ENCODE results near the gene GNAQ. TPM values are rescaled to one million over a fixed set of nuclear protein-coding genes. Genes with fewer than 3 reads are reported as not detected.

Gene GNAQ
- total RNA-seq: 10 to 100 TPM; 33.5 to 72.2 (median 54.0) TPM
- 10 to 100 TPM; 22.0 to 48.5 TPM for polyA plus RNA-seq
- long read RNA-seq, donor 1, full-length matches to known transcripts: 2 of 21 reads
- long read RNA-seq, donor 1, partial matches to known transcripts: 5 of 21 reads
- long read RNA-seq, donor 1, other reads (novel, unspliced or antisense): 14 of 21 reads
- long read RNA-seq, donor 2, full-length matches to known transcripts: 10 of 10 reads
- long read RNA-seq, donor 2, partial matches to known transcripts: 0 of 10 reads
- long read RNA-seq, donor 2, other reads (novel, unspliced or antisense): 0 of 10 reads
- long read RNA-seq, donor 3, full-length matches to known transcripts: 56 of 79 reads
- long read RNA-seq, donor 3, partial matches to known transcripts: 2 of 79 reads
- long read RNA-seq, donor 3, other reads (novel, unspliced or antisense): 21 of 79 reads

- Histone ChIP-seq H3K4me1 (ENCODE audit: insufficient read depth) (peaks cover 2% of the 10 kb centered on the region), H3K9me3 (no peaks in the 10 kb centered on the region), H3K4me3 (peak within 1 kb of the TSS; percentile 75), H3K27me3 (no peaks in the 10 kb centered on the region), H3K27ac (peak within 1 kb of the TSS; percentile 96), H3K36me3 (no peaks in the 10 kb centered on the region)
- WGBS, 3 donors: 0 to 1% methylated on average over 43 to 74 of the region's 79 CpGs; no CpG with 5 or more reads in 1 of the 3 donors
- TF ChIP-seq POLR2A (IDR thresholded peaks at IDR 0.05) (no peak), EP300 (IDR thresholded peaks at IDR 0.05) (no peak)
- TF ChIP-seq, protein P1, sequence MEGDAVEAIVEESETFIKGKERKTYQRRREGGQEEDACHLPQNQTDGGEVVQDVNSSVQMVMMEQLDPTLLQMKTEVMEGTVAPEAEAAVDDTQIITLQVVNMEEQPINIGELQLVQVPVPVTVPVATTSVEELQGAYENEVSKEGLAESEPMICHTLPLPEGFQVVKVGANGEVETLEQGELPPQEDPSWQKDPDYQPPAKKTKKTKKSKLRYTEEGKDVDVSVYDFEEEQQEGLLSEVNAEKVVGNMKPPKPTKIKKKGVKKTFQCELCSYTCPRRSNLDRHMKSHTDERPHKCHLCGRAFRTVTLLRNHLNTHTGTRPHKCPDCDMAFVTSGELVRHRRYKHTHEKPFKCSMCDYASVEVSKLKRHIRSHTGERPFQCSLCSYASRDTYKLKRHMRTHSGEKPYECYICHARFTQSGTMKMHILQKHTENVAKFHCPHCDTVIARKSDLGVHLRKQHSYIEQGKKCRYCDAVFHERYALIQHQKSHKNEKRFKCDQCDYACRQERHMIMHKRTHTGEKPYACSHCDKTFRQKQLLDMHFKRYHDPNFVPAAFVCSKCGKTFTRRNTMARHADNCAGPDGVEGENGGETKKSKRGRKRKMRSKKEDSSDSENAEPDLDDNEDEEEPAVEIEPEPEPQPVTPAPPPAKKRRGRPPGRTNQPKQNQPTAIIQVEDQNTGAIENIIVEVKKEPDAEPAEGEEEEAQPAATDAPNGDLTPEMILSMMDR (IDR thresholded peaks at IDR 0.05): no peak
- DNase-seq: peak in 1 of 5 donors; percentile 63
- intact Hi-C loops (cut with DNase I): loop anchor here in 3 of 4 donors (10.0 kb wide), 6 partner anchors 57 to 857 kb away; partner anchors contain the start of gene VPS13A (in 1 of the 3)
These were observed at the start of gene GNAQ for GRCh38 chr9:78031444-78031892. Gene GNAQ, minus strand, starts transcription at chr9:78031811. Its CDS starts 576 bp downstream, at chr9:78031235.

- intact Hi-C loops (cut with DNase I): no loop called here
- WGBS, 3 donors: 51 to 62% (median 57%) methylated on average over 4 of the region's 4 CpGs
- Histone ChIP-seq H3K4me3 (no peak overlapping the region), H3K27ac (no peak overlapping the region), H3K4me1 (ENCODE audit: insufficient read depth) (no peaks in the 10 kb centered on the region), H3K27me3 (no peaks in the 10 kb centered on the region), H3K36me3 (no peaks in the 10 kb centered on the region), H3K9me3 (no peaks in the 10 kb centered on the region)
- no peak for DNase-seq
- TF ChIP-seq POLR2A (IDR thresholded peaks at IDR 0.05) (no peak), EP300 (IDR thresholded peaks at IDR 0.05) (no peak)
- TF ChIP-seq, protein P1 (IDR thresholded peaks at IDR 0.05): no peak
These were observed 43.0 kb upstream of the GNAQ start for GRCh38 chr9:78074385-78075291.

GRCh38 chr9:78073722-78074121, 42.1 kb upstream of the GNAQ start:
- no peaks in the 10 kb centered on the region for H3K4me1 ChIP-seq (ENCODE audit: insufficient read depth)
- intact Hi-C loops (cut with DNase I): no loop called here
- H3K9me3 ChIP-seq: no peaks in the 10 kb centered on the region
- 43 to 54% (median 50%) methylated on average over 8 of the region's 8 CpGs for WGBS, 3 donors
- H3K27ac ChIP-seq: no peak overlapping the region
- DNase-seq: no peak
- no peaks in the 10 kb centered on the region for H3K36me3 ChIP-seq
- H3K27me3 ChIP-seq: no peaks in the 10 kb centered on the region
- TF ChIP-seq, protein P1 (IDR thresholded peaks at IDR 0.05): no peak
- TF ChIP-seq POLR2A (IDR thresholded peaks at IDR 0.05) (no peak), EP300 (IDR thresholded peaks at IDR 0.05) (no peak)
- no peak overlapping the region for H3K4me3 ChIP-seq

GRCh38 chr9:78072586-78073199, 41.1 kb upstream of the GNAQ start:
- no peak for DNase-seq
- intact Hi-C loops (cut with DNase I): no loop called here

More at GRCh38 chr9:78072586-78073199, 41.1 kb upstream of the GNAQ start:
- TF ChIP-seq POLR2A (IDR thresholded peaks at IDR 0.05): no peak
- no peaks in the 10 kb centered on the region for H3K9me3 ChIP-seq
- no peak overlapping the region for H3K4me3 ChIP-seq
- H3K4me1 ChIP-seq (ENCODE audit: insufficient read depth): no peaks in the 10 kb centered on the region
- H3K36me3 ChIP-seq: no peaks in the 10 kb centered on the region
- no peak overlapping the region for H3K27ac ChIP-seq
- WGBS, 3 donors: 76 to 80% (median 79%) methylated on average over 3 of the region's 3 CpGs
- no peaks in the 10 kb centered on the region for H3K27me3 ChIP-seq
